NCI-H128 (cell line): ENCODE results near the gene FREM2.

Experiments
- DNase-seq: peaks from one replicate; lab custom pipeline; 2025; ENCODE audit not compliant: unreplicated experiment; lab: John Stamatoyannopoulos, UW

FREM2 gene

GRCh38 chr13:38883783-38884182, 196.9 kb downstream of the FREM2 start:
- no peak for DNase-seq

GRCh38 chr13:38888309-38888708, 201.4 kb downstream of the FREM2 start:
- DNase-seq = no peak

- DNase-seq = no peak
Observed at GRCh38 chr13:38895075-38895474, 208.2 kb downstream of the FREM2 start.

- DNase-seq = no peak
Observed at GRCh38 chr13:38897521-38897920, 210.6 kb downstream of the FREM2 start.

GRCh38 chr13:38898481-38898880, 211.6 kb downstream of the FREM2 start:
- DNase-seq = no peak

GRCh38 chr13:38899571-38899970, 212.7 kb downstream of the FREM2 start:
- no peak for DNase-seq

GRCh38 chr13:38900188-38900587, 213.3 kb downstream of the FREM2 start:
- DNase-seq = no peak

GRCh38 chr13:38902551-38902950, 215.7 kb downstream of the FREM2 start:
- DNase-seq = no peak

- DNase-seq = no peak
Observed at GRCh38 chr13:38905081-38905480, 218.2 kb downstream of the FREM2 start.

- no peak for DNase-seq
Observed at GRCh38 chr13:38905861-38906260, 219.0 kb downstream of the FREM2 start.

- no peak for DNase-seq
Observed at GRCh38 chr13:38908574-38908973, 221.7 kb downstream of the FREM2 start.

- no peak for DNase-seq
Observed at GRCh38 chr13:38914070-38914469, 227.2 kb downstream of the FREM2 start.

- no peak for DNase-seq
Observed at GRCh38 chr13:38921081-38921480, 234.2 kb downstream of the FREM2 start.

GRCh38 chr13:38922170-38922569, 235.3 kb downstream of the FREM2 start:
- DNase-seq = no peak

GRCh38 chr13:38933786-38934185, 246.9 kb downstream of the FREM2 start:
- no peak for DNase-seq
